Erythroblast (primary cell): ENCODE data around the gene FFAR2.
"Not testable (repeated sequence)": the region's sequence is repeated elsewhere in the genome, so short reads cannot be mapped to it uniquely, and the experiment has no call there.

Source experiments
- DNase-seq, 2 experiments: peaks; one replicate each; lab custom pipeline; 2025; lab: John Stamatoyannopoulos, UW
- GATA1 ChIP-seq: IDR thresholded peaks from 2 replicates; pipeline ENCODE4 v1.6.1; 2011; ENCODE audit warnings: low read depth, mild to moderate bottlenecking, control low read depth, low read length, moderate library complexity
- POLR2A ChIP-seq: IDR thresholded peaks from 2 replicates; pipeline ENCODE4 v1.6.1; 2011; ENCODE audit warnings: mild to moderate bottlenecking, low read length

Gene FFAR2

GRCh38 chr19:35455616-35456201, 7.7 kb downstream of the FFAR2 start:
- no peak for DNase-seq
- TF ChIP-seq POLR2A (no peak), GATA1 (no peak)

- DNase-seq, result no peak
- no peak for TF ChIP-seq POLR2A
- TF ChIP-seq GATA1, result no peak
These were observed 9.1 kb downstream of the FFAR2 start for GRCh38 chr19:35457173-35457572.

- no peak for TF ChIP-seq POLR2A
- TF ChIP-seq GATA1, result no peak
These were observed 10.1 kb downstream of the FFAR2 start for GRCh38 chr19:35458192-35458591.

GRCh38 chr19:35458731-35459391, 10.8 kb downstream of the FFAR2 start:
- DNase-seq, result no peak
- TF ChIP-seq GATA1, result no peak
- TF ChIP-seq POLR2A, result no peak

More at GRCh38 chr19:35458192-35458591, 10.1 kb downstream of the FFAR2 start:
- no peak for DNase-seq

GRCh38 chr19:35459414-35460082, 11.5 kb downstream of the FFAR2 start:
- TF ChIP-seq GATA1, result no peak
- TF ChIP-seq POLR2A, result no peak
- no peak for DNase-seq

GRCh38 chr19:35460608-35461007, 12.6 kb downstream of the FFAR2 start:
- no peak for DNase-seq
- TF ChIP-seq GATA1, result no peak
- no peak for TF ChIP-seq POLR2A

- TF ChIP-seq POLR2A (no peak), GATA1 (no peak)
- DNase-seq, result no peak
These were observed 13.0 kb downstream of the FFAR2 start for GRCh38 chr19:35461060-35461459.

GRCh38 chr19:35461788-35462187, 13.7 kb downstream of the FFAR2 start:
- DNase-seq, result not testable (repeated sequence)

GRCh38 chr19:35462476-35462953, 14.5 kb downstream of the FFAR2 start:
- no peak for DNase-seq
- no peak for TF ChIP-seq POLR2A
- TF ChIP-seq GATA1, result no peak

- DNase-seq, result not testable (repeated sequence)
These were observed 14.9 kb downstream of the FFAR2 start for GRCh38 chr19:35462956-35463355.

GRCh38 chr19:35466259-35466658, 18.2 kb downstream of the FFAR2 start:
- DNase-seq, result no peak
- TF ChIP-seq POLR2A (no peak), GATA1 (no peak)

GRCh38 chr19:35468637-35469036, 20.6 kb downstream of the FFAR2 start:
- peak; percentile 47 to 56 for DNase-seq
- TF ChIP-seq GATA1 (no peak), POLR2A (no peak)

- TF ChIP-seq GATA1, result no peak
- no peak for TF ChIP-seq POLR2A
- no peak for DNase-seq
These were observed 22.1 kb downstream of the FFAR2 start for GRCh38 chr19:35470128-35470527.

GRCh38 chr19:35471075-35471474, 23.0 kb downstream of the FFAR2 start:
- not testable (repeated sequence) for DNase-seq
